C4-2B (cell line): Measurements from ENCODE around the gene CXCR3.

Experiments
- CTCF ChIP-seq: fragments of 450-650 bp; conservative IDR thresholded peaks from 2 replicates; pipeline ENCODE4 v1.5.1; 2017; ENCODE audit warnings: mild to moderate bottlenecking
- ZFX ChIP-seq: fragments of 450-650 bp; IDR thresholded peaks from 2 replicates; pipeline ENCODE4 v1.6.1; 2017

- TF ChIP-seq CTCF (no peak), ZFX (no peak)
These were observed 11.6 kb downstream of the CXCR3 start for GRCh38 chrX:71606536-71607216.
